GM12878 (cell line): Measurements from ENCODE around the gene AKT1S1. TPM values are rescaled to one million over a fixed set of nuclear protein-coding genes. Genes with fewer than 3 reads are reported as not detected.

Experiments used
- ATF7 ChIP-seq: fragments of 450-650 bp; IDR thresholded peaks from 2 replicates; pipeline ENCODE4 v1.6.1; 2016; ENCODE audit warnings: low read depth, mild to moderate bottlenecking
- CREM ChIP-seq: IDR thresholded peaks from 2 replicates; pipeline ENCODE4 v1.6.1; 2014; ENCODE audit warnings: antibody characterized with exemption, low read depth
- DPF2 ChIP-seq: fragments of 450-650 bp; IDR thresholded peaks from 2 replicates; pipeline ENCODE4 v1.6.1; 2017; ENCODE audit warnings: mild to moderate bottlenecking
- GATAD2B ChIP-seq: fragments of 450-650 bp; conservative IDR thresholded peaks from 2 replicates; pipeline ENCODE4 v1.6.1; 2017; ENCODE audit warnings: low read depth, mild to moderate bottlenecking, moderate library complexity
- JUND ChIP-seq: IDR thresholded peaks from 2 replicates; pipeline ENCODE4 v1.6.1; 2012; ENCODE audit warnings: low read depth, mild to moderate bottlenecking, low read length, improper control_type of control experiment, moderate library complexity
- MEF2B ChIP-seq: fragments of 450-650 bp; IDR thresholded peaks from 2 replicates; pipeline ENCODE4 v1.6.1; 2018; ENCODE audit warnings: mild to moderate bottlenecking, moderate library complexity; ENCODE audit not compliant: partially characterized antibody, poor library complexity, severe bottlenecking
- PAX5 ChIP-seq: IDR thresholded peaks from 2 replicates; pipeline ENCODE4 v1.6.1; 2011; ENCODE audit warnings: low read depth, low read length, borderline replicate concordance
- PML ChIP-seq: IDR thresholded peaks from 2 replicates; pipeline ENCODE4 v1.6.1; 2012; ENCODE audit warnings: low read length, inconsistent platforms
- POLR2A ChIP-seq: IDR thresholded peaks from 2 replicates; pipeline ENCODE4 v1.6.1; 2011; ENCODE audit warnings: low read depth, mild to moderate bottlenecking, low read length
- RB1 ChIP-seq: fragments of 450-650 bp; formaldehyde crosslinking; IDR thresholded peaks from 2 replicates; pipeline ENCODE4 v1.6.1; 2017; ENCODE audit warnings: mild to moderate bottlenecking, borderline replicate concordance
- RFX5 ChIP-seq: IDR thresholded peaks from 2 replicates; pipeline ENCODE4 v1.6.1; 2011; ENCODE audit warnings: low read depth, low read length, improper control_type of control experiment
- SMARCA5 ChIP-seq: fragments of 450-650 bp; IDR thresholded peaks from 2 replicates; pipeline ENCODE4 v1.6.1; 2017; ENCODE audit warnings: mild to moderate bottlenecking
- SP1 ChIP-seq: IDR thresholded peaks from one replicate; pipeline ENCODE4 v1.6.1; 2011; ENCODE audit warnings: low read depth, low read length
- SRF ChIP-seq, 2 experiments: IDR thresholded peaks; 2 replicates each; pipeline ENCODE4 v1.6.1; 2011; ENCODE audit warnings: low read depth in 2 of 2, low read length in 2 of 2, mild to moderate bottlenecking in 1 of 2, moderate library complexity in 1 of 2
- TAF1 ChIP-seq: IDR thresholded peaks from 2 replicates; pipeline ENCODE4 v1.6.1; 2011; ENCODE audit warnings: mild to moderate bottlenecking, low read depth, low read length, borderline replicate concordance
- TARDBP ChIP-seq: IDR thresholded peaks from 2 replicates; pipeline ENCODE4 v1.6.1; 2016; ENCODE audit warnings: borderline replicate concordance
- ZBED1 ChIP-seq: IDR thresholded peaks from 2 replicates; pipeline ENCODE4 v1.6.1; 2016; ENCODE audit warnings: borderline replicate concordance
- ZSCAN29 ChIP-seq: fragments of 450-650 bp; IDR thresholded peaks from 2 replicates; pipeline ENCODE4 v1.6.1; 2017; ENCODE audit warnings: mild to moderate bottlenecking, moderate library complexity
- polyA plus RNA-seq, 11 experiments: library from polyadenylated mRNA; depleted of rRNA in 4 of 11; unstranded in 6 of 11; stranded (reverse) in 5 of 11; fragments of >200 nt; fragmentation: Nextera tagmentation in 4 of 11; fragmentation: Illumina TruSeq in 1 of 11; extraction: Ambion mirVana in 4 of 11; extraction: Trizol in 1 of 11; gene quantifications; 1 replicate in 1 of 11; 2 replicates in 10 of 11; pipeline versions ENCODE4 v1.2.1 to v1.2.3, GENCODE V29; 2011 to 2016; ENCODE audit warnings: inconsistent platforms in 2 of 11, missing spikeins in 2 of 11, low read depth in 1 of 11
- total RNA-seq, 4 experiments: library from RNA; depleted of rRNA in 3 of 4; stranded (reverse); fragments of >200 nt in 3 of 4; fragmentation: Illumina TruSeq in 1 of 4; extraction: Trizol in 1 of 4; gene quantifications; 2 replicates each; pipeline versions ENCODE4 v1.2.1 to v1.2.3, GENCODE V29; 2013 to 2021
- TF ChIP-seq, protein P1 (sequence below): IDR thresholded peaks from 2 replicates; pipeline ENCODE4 v1.6.1; 2011; ENCODE audit warnings: borderline replicate concordance, low read depth, mild to moderate bottlenecking, moderate library complexity, mixed read lengths, low read length; ENCODE audit not compliant: insufficient read depth; ENCODE audit errors: extremely low read length
- TF ChIP-seq, protein P2 (sequence below): fragments of 450-650 bp; formaldehyde crosslinking; IDR thresholded peaks from 2 replicates; pipeline ENCODE4 v1.5.0; 2022; ENCODE audit warnings: mild to moderate bottlenecking, missing genetic modification characterization
- TF ChIP-seq, protein P3 (sequence below): fragments of 450-650 bp; IDR thresholded peaks from 2 replicates; pipeline ENCODE4 v1.6.1; 2018; ENCODE audit warnings: mild to moderate bottlenecking, low read depth, moderate library complexity; ENCODE audit not compliant: partially characterized antibody

The AKT1S1 gene
- total and polyA plus RNA-seq, 10 of the 15 experiments (the other 5 are each of a cell fraction or from before 2014, with no cell fraction given): 0.43 to 23.0 (median 12.3) TPM

DNA sequence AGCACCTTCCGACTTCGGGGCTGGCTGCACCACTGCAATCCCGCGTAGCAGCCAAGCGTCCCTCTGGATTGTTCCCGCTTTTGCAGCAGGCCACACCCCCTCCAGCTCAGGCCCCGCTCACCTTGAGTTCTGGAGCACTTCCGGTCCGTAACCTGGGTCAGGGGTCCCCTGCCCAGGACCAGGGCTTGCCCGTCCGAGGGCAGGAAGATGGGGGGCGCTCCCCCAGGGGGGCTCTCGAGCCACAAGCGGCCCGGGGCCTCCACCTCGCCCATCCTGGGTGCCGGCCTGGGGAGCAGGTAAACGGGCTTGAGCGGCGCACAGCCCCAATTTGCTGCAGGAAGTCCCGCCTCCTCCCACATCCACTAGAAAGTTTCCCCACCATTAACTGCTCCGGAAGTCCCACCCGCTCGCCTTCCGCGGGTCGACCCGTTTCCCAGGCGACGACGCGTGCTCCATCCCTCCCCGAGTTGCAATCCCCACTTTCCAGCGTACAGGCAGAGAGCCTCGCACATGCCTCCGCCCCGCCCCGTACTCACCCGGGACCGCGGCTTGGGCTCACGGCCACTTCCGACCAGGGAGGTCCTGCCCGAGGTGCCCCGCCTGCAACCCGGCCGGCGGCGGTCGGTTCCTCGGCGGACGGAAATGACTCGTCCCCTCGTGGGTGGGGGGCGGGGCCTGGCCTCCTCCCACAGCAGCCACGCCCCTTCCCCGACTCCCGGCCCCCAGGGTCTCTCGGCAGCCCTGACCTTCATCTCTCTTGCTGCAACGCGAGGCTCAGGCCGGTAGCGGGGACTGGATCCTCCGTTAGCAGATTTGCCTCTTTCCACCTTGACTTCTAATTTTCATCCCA, 10.0 kb downstream of the AKT1S1 start, which contains the start of gene PNKP (continued):
- TF ChIP-seq JUND (0 out of 2 replicates have a peak, but pooled peaks have one; percentile 35), ATF7 (0 out of 2 replicates have a peak, but pooled peaks have one; percentile 8), PAX5 (peak; percentile 5; the same call in 1 of the 2 replicates), ZSCAN29 (no peak), MEF2B (peak; percentile 52), PML (peak; percentile 80), RB1 (peak; percentile 79; the same call in 1 of the 2 replicates), TAF1 (peak; percentile 70; the same call in 1 of the 2 replicates), GATAD2B (peak; percentile 90), TARDBP (0 out of 2 replicates have a peak, but pooled peaks have one; percentile 44), ZBED1 (no peak), DPF2 (peak; percentile 76), SRF (IDR thresholded peaks at IDR 0.05; ENCODE audit: low read depth in 2 of 2, low read length in 2 of 2) (peak in 1 of 2 experiments; percentile 5; a peak in 1 of 4 replicates), SP1 (peak; percentile 72), RFX5 (peak; percentile 50; the same call in 1 of the 2 replicates), POLR2A (peak; percentile 96), CREM (peak; percentile 87), SMARCA5 (peak; percentile 18; the same call in 1 of the 2 replicates)
- TF ChIP-seq, protein P1, sequence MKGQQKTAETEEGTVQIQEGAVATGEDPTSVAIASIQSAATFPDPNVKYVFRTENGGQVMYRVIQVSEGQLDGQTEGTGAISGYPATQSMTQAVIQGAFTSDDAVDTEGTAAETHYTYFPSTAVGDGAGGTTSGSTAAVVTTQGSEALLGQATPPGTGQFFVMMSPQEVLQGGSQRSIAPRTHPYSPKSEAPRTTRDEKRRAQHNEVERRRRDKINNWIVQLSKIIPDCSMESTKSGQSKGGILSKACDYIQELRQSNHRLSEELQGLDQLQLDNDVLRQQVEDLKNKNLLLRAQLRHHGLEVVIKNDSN: peak; percentile 24
- TF ChIP-seq, protein P2, sequence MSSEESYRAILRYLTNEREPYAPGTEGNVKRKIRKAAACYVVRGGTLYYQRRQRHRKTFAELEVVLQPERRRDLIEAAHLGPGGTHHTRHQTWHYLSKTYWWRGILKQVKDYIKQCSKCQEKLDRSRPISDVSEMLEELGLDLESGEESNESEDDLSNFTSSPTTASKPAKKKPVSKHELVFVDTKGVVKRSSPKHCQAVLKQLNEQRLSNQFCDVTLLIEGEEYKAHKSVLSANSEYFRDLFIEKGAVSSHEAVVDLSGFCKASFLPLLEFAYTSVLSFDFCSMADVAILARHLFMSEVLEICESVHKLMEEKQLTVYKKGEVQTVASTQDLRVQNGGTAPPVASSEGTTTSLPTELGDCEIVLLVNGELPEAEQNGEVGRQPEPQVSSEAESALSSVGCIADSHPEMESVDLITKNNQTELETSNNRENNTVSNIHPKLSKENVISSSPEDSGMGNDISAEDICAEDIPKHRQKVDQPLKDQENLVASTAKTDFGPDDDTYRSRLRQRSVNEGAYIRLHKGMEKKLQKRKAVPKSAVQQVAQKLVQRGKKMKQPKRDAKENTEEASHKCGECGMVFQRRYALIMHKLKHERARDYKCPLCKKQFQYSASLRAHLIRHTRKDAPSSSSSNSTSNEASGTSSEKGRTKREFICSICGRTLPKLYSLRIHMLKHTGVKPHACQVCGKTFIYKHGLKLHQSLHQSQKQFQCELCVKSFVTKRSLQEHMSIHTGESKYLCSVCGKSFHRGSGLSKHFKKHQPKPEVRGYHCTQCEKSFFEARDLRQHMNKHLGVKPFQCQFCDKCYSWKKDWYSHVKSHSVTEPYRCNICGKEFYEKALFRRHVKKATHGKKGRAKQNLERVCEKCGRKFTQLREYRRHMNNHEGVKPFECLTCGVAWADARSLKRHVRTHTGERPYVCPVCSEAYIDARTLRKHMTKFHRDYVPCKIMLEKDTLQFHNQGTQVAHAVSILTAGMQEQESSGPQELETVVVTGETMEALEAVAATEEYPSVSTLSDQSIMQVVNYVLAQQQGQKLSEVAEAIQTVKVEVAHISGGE: peak; percentile 58
- TF ChIP-seq, protein P3, sequence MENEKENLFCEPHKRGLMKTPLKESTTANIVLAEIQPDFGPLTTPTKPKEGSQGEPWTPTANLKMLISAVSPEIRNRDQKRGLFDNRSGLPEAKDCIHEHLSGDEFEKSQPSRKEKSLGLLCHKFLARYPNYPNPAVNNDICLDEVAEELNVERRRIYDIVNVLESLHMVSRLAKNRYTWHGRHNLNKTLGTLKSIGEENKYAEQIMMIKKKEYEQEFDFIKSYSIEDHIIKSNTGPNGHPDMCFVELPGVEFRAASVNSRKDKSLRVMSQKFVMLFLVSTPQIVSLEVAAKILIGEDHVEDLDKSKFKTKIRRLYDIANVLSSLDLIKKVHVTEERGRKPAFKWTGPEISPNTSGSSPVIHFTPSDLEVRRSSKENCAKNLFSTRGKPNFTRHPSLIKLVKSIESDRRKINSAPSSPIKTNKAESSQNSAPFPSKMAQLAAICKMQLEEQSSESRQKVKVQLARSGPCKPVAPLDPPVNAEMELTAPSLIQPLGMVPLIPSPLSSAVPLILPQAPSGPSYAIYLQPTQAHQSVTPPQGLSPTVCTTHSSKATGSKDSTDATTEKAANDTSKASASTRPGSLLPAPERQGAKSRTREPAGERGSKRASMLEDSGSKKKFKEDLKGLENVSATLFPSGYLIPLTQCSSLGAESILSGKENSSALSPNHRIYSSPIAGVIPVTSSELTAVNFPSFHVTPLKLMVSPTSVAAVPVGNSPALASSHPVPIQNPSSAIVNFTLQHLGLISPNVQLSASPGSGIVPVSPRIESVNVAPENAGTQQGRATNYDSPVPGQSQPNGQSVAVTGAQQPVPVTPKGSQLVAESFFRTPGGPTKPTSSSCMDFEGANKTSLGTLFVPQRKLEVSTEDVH: peak; percentile 66
